ENCODE data around the gene EVL. TPM values are rescaled to one million over a fixed set of nuclear protein-coding genes. Genes with fewer than 3 reads are reported as not detected.

The EVL gene
- total and polyA plus RNA-seq, 2 donors (not counting 3 experiments of a cell fraction or from before 2014, with no cell fraction given), result 34.6 to 62.5 TPM

DNA sequence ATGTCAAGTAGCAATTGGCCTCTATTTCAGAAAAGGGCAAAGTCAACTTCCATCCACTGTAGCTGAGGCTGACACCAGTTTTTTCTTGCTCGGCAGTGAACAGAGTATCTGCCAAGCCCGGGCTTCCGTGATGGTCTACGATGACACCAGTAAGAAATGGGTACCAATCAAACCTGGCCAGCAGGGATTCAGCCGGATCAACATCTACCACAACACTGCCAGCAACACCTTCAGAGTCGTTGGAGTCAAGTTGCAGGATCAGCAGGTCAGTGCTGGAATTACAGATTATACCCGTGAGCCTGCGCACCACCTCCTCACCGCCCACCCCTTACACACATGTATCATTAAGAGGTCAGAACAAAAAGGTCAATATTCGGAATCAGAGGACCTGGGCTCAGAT is 19.4 kb downstream of the EVL start:
- no TSS peak for BruUV-seq (replicated peaks)
- CTCF ChIA-PET, result interaction anchor here (1.1 to 1.3 kb wide), 2 partner anchors 13 to 24 kb away, joined by 3 read pairs; no protein-coding TSS in a partner anchor
- no peak for FAIRE-seq

More for the DNA sequence above, 19.4 kb downstream of the EVL start:
- Histone ChIP-seq H3K4me2 (ENCODE audit: insufficient read depth, low read length) (no peak overlapping the region), H3K9me1 (replicated peaks; ENCODE audit: control insufficient read depth, extremely low read depth, insufficient read depth, low read length) (no peaks in the 10 kb centered on the region), H3K27ac (ENCODE audit: insufficient read depth, low read depth, low read length) (no peak overlapping the region), H2AFZ (ENCODE audit: low read depth, low read length) (no peak overlapping the region), H3K4me1 (ENCODE audit: control insufficient read depth, extremely low read depth, insufficient read depth, low read length) (no peaks in the 10 kb centered on the region), H3K4me3 (replicated peaks in 1 of 3; ENCODE audit: insufficient read depth in 1 of 3, low read depth in 1 of 3, low read length in 3 of 3) (no peak overlapping the region), H3K36me3 (ENCODE audit: control insufficient read depth in 2 of 2, extremely low read depth in 1 of 2, insufficient read depth in 2 of 2, low read length in 2 of 2) (no peaks in the 10 kb centered on the region), H3K27me3 (ENCODE audit: control insufficient read depth in 2 of 2, insufficient read depth in 2 of 2, low read length in 2 of 2) (no peaks in the 10 kb centered on the region), H3K79me2 (ENCODE audit: control insufficient read depth, insufficient read depth, low read length) (no peaks in the 10 kb centered on the region), H4K20me1 (replicated peaks; ENCODE audit: control insufficient read depth, extremely low read depth, insufficient read depth, low read length) (no peaks in the 10 kb centered on the region), H3K9ac (replicated peaks; ENCODE audit: extremely low read depth, insufficient read depth, low read length) (no peak overlapping the region), H3K9me3 (replicated peaks; ENCODE audit: control insufficient read depth, insufficient read depth, low read length) (no peaks in the 10 kb centered on the region)
- POLR2A ChIA-PET, result no interaction called here
- TF ChIP-seq, protein P1, sequence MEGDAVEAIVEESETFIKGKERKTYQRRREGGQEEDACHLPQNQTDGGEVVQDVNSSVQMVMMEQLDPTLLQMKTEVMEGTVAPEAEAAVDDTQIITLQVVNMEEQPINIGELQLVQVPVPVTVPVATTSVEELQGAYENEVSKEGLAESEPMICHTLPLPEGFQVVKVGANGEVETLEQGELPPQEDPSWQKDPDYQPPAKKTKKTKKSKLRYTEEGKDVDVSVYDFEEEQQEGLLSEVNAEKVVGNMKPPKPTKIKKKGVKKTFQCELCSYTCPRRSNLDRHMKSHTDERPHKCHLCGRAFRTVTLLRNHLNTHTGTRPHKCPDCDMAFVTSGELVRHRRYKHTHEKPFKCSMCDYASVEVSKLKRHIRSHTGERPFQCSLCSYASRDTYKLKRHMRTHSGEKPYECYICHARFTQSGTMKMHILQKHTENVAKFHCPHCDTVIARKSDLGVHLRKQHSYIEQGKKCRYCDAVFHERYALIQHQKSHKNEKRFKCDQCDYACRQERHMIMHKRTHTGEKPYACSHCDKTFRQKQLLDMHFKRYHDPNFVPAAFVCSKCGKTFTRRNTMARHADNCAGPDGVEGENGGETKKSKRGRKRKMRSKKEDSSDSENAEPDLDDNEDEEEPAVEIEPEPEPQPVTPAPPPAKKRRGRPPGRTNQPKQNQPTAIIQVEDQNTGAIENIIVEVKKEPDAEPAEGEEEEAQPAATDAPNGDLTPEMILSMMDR (IDR thresholded peaks at IDR 0.05; ENCODE audit: extremely low read depth in 1 of 2, insufficient read depth in 1 of 2, low read depth in 1 of 2, low read length in 2 of 2), result no peak
- TF ChIP-seq MAX (IDR thresholded peaks at IDR 0.05; ENCODE audit: insufficient read depth, insufficient read length) (no peak), POLR2AphosphoS5 (IDR thresholded peaks at IDR 0.05; ENCODE audit: insufficient read depth, low read depth, low read length) (no peak), JUN (IDR thresholded peaks at IDR 0.05; ENCODE audit: borderline replicate concordance, insufficient read depth, insufficient read length, low read depth) (no peak), FOS (IDR thresholded peaks at IDR 0.05; ENCODE audit: borderline replicate concordance, insufficient read depth, low read length) (no peak), GATA2 (IDR thresholded peaks at IDR 0.05; ENCODE audit: insufficient read depth, insufficient read length, low read depth, low read length) (no peak), POLR2A (IDR thresholded peaks at IDR 0.05; ENCODE audit: low read depth, low read length) (no peak), EZH2 (IDR thresholded peaks at IDR 0.05; ENCODE audit: borderline replicate concordance, low read depth, low read length, severe bottlenecking) (no peak)
- no peak for DNase-seq (ENCODE audit: low read depth, low spot score)
- dilution Hi-C loops (cut with MboI; ENCODE audit: extremely low pct_ligation_motif_present, low sequenced_read_pairs), result no loop called here
- intact Hi-C loops (cut with micrococcal nuclease), result no loop called here

Measured in endothelial cell of umbilical vein (primary cell).